ENCODE data around the gene NFKBIA.

DNA sequence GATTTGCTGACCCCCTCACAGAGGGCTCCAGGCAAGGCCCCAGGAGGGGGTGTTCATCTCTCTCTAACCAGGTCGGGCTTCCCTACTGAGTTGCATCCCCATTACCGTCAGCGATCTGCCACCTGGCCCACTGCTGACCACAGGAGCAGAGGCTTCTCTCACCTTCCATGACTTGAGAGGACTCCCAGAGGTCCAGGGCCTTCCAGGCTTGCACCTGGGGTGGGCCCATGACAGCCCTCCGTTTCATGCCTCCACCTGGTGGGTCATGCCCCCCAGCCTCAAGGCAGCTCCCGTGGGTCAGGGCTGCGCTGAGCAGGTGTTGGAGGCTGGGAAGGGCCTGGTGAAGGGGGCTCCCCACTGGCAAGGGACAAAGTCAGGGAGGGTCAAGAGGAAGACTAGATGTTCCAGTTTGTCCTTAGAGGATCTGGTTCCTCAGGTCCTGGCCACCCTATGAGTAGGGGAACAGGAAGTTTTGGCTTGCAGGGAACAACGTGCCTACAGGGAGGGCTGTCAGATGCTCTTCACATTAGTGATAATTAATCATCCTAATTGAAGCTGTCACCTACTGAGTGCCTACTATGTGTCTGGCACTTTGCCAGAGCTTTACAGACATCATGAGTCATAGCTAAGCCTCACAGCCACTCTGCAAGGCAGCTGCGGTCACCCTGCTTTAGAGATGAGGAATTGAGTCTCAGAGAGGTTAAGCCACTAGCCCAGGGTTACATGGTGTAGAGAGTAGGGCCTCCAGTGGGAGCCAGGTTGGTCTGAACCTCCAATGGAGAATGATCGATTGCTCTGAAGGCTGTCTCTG lies 13.8 kb downstream of the NFKBIA start:
- TF ChIP-seq, protein P1, sequence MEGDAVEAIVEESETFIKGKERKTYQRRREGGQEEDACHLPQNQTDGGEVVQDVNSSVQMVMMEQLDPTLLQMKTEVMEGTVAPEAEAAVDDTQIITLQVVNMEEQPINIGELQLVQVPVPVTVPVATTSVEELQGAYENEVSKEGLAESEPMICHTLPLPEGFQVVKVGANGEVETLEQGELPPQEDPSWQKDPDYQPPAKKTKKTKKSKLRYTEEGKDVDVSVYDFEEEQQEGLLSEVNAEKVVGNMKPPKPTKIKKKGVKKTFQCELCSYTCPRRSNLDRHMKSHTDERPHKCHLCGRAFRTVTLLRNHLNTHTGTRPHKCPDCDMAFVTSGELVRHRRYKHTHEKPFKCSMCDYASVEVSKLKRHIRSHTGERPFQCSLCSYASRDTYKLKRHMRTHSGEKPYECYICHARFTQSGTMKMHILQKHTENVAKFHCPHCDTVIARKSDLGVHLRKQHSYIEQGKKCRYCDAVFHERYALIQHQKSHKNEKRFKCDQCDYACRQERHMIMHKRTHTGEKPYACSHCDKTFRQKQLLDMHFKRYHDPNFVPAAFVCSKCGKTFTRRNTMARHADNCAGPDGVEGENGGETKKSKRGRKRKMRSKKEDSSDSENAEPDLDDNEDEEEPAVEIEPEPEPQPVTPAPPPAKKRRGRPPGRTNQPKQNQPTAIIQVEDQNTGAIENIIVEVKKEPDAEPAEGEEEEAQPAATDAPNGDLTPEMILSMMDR (IDR thresholded peaks at IDR 0.05) = no peak
- no peak for TF ChIP-seq POLR2A (IDR thresholded peaks at IDR 0.05)

Measured in right lobe of liver (tissue), 4 donors.